Endothelial cell of umbilical vein (primary cell): ENCODE measurements around the gene ANKEF1. TPM values are rescaled to one million over a fixed set of nuclear protein-coding genes. Genes with fewer than 3 reads are reported as not detected.

Source experiments
- BruUV-seq: library from RNA; stranded (reverse); fragments of 400-500 nt; replicated peaks from 2 replicates; lab custom pipeline; 2021; lab: Mats Ljungman, UMichigan
- CTCF ChIA-PET: fragments of 300-600, 350-600 bp; sonication (Branson Sonifier 250); formaldehyde crosslinking; loops from one replicate; lab custom pipeline; 2021; ENCODE audit warnings: antibody characterized with exemption, inconsistent platforms; lab: Charles Lee
- POLR2A ChIA-PET: fragments of 300-600, 350-600 bp; sonication (Branson Sonifier 250); formaldehyde crosslinking; loops from one replicate; lab custom pipeline; 2021; ENCODE audit warnings: antibody characterized with exemption, inconsistent platforms; lab: Charles Lee
- DNase-seq: peaks from one replicate; pipeline ENCODE4 v3.0.0-alpha.2; 2011; ENCODE audit warnings: low read depth, low spot score
- FAIRE-seq: peaks from 2 replicates; lab custom pipeline; 2011; peaks lifted over from hg19 to GRCh38; lab: Jason Lieb, UNC
- H2AFZ ChIP-seq: 2 replicates; pipeline ENCODE4 v1.6.0; 2012; ENCODE audit warnings: low read depth, low read length, control low read depth, inconsistent platforms
- H3K27ac ChIP-seq: 2 replicates; pipeline ENCODE4 v1.5.1; 2011; ENCODE audit warnings: low read depth, mild to moderate bottlenecking, control low read depth, low read length, moderate library complexity; ENCODE audit not compliant: insufficient read depth
- H3K27me3 ChIP-seq, 2 experiments: 2 replicates each; pipeline versions ENCODE4 v1.6.0 to v1.6.1; 2011; ENCODE audit warnings: low read length in 2 of 2, mixed read lengths in 1 of 2; ENCODE audit not compliant: control insufficient read depth in 2 of 2, insufficient read depth in 2 of 2
- H3K36me3 ChIP-seq, 2 experiments: 2 replicates in 1 of 2; 3 replicates in 1 of 2; pipeline ENCODE4 v1.5.1; 2011; ENCODE audit warnings: low read length in 2 of 2, mild to moderate bottlenecking in 1 of 2, moderate library complexity in 1 of 2; ENCODE audit not compliant: control insufficient read depth in 2 of 2, insufficient read depth in 2 of 2; ENCODE audit errors: extremely low read depth in 1 of 2
- H3K4me1 ChIP-seq: 3 replicates; pipeline ENCODE4 v1.5.1; 2011; ENCODE audit warnings: mild to moderate bottlenecking, low read length; ENCODE audit not compliant: control insufficient read depth, insufficient read depth; ENCODE audit errors: extremely low read depth
- H3K4me2 ChIP-seq: 2 replicates; pipeline ENCODE4 v1.6.1; 2011; ENCODE audit warnings: low read length, control low read depth, mixed read lengths; ENCODE audit not compliant: insufficient read depth
- H3K4me3 ChIP-seq, 3 experiments: fragments of 200-600 bp in 1 of 3; sonication (generic), shearing (Covaris generic) in 1 of 3; replicated peaks in 1 of 3; 2 replicates each; pipeline ENCODE4 v1.5.1; 2011 to 2016; ENCODE audit warnings: control low read depth in 3 of 3, low read length in 3 of 3, mild to moderate bottlenecking in 2 of 3, inconsistent platforms in 1 of 3, low read depth in 1 of 3, moderate library complexity in 1 of 3; ENCODE audit not compliant: insufficient read depth in 1 of 3
- H3K79me2 ChIP-seq: 2 replicates; pipeline ENCODE4 v1.6.0; 2012; ENCODE audit warnings: low read length, inconsistent platforms; ENCODE audit not compliant: control insufficient read depth, insufficient read depth
- H3K9ac ChIP-seq: replicated peaks from 2 replicates; pipeline ENCODE3; 2011; ENCODE audit warnings: low read length, control low read depth; ENCODE audit not compliant: insufficient read depth; ENCODE audit errors: extremely low read depth
- H3K9me1 ChIP-seq: replicated peaks from 3 replicates; pipeline ENCODE4 v1.6.0; 2011; ENCODE audit warnings: mild to moderate bottlenecking, low read length; ENCODE audit not compliant: control insufficient read depth, insufficient read depth; ENCODE audit errors: extremely low read depth
- H3K9me3 ChIP-seq: replicated peaks from 2 replicates; pipeline ENCODE4 v1.5.1; 2012; ENCODE audit warnings: low read length, inconsistent platforms; ENCODE audit not compliant: control insufficient read depth, insufficient read depth
- H4K20me1 ChIP-seq: replicated peaks from 2 replicates; pipeline ENCODE3; 2011; ENCODE audit warnings: mild to moderate bottlenecking, low read length; ENCODE audit not compliant: control insufficient read depth, insufficient read depth; ENCODE audit errors: extremely low read depth
- EZH2 ChIP-seq: IDR thresholded peaks from 2 replicates; pipeline ENCODE4 v1.6.1; 2012; ENCODE audit warnings: borderline replicate concordance, low read depth, mild to moderate bottlenecking, moderate library complexity, low read length, inconsistent platforms; ENCODE audit not compliant: severe bottlenecking
- FOS ChIP-seq: IDR thresholded peaks from 2 replicates; pipeline ENCODE4 v1.6.1; 2011; ENCODE audit warnings: mild to moderate bottlenecking, low read length, moderate library complexity, borderline replicate concordance; ENCODE audit not compliant: insufficient read depth
- GATA2 ChIP-seq: IDR thresholded peaks from 2 replicates; pipeline ENCODE4 v1.7.0; 2011; ENCODE audit warnings: low read depth, mild to moderate bottlenecking, moderate library complexity, mixed read lengths, low read length; ENCODE audit not compliant: insufficient read length, insufficient read depth
- JUN ChIP-seq: IDR thresholded peaks from 2 replicates; pipeline ENCODE4 v1.6.1; 2011; ENCODE audit warnings: borderline replicate concordance, low read depth; ENCODE audit not compliant: insufficient read length, insufficient read depth
- MYC ChIP-seq: IDR thresholded peaks from one replicate; pipeline ENCODE4 v1.6.1; 2011; ENCODE audit warnings: mild to moderate bottlenecking, low read depth, low read length
- POLR2A ChIP-seq: IDR thresholded peaks from 2 replicates; pipeline ENCODE4 v1.6.1; 2012; ENCODE audit warnings: low read depth, mild to moderate bottlenecking, control low read depth, low read length
- POLR2AphosphoS5 ChIP-seq: IDR thresholded peaks from 2 replicates; pipeline ENCODE4 v1.6.1; 2012; ENCODE audit warnings: low read depth, mild to moderate bottlenecking, control low read depth, low read length, moderate library complexity; ENCODE audit not compliant: insufficient read depth
- dilution Hi-C: fragments of 300-500 bp; cut with MboI; formaldehyde crosslinking; loops from one replicate; pipeline ENCODE4 v1.15.0; 2019; ENCODE audit warnings: low sequenced_read_pairs; ENCODE audit not compliant: extremely low pct_ligation_motif_present
- intact Hi-C: fragments of 100-400 bp; cut with micrococcal nuclease; formaldehyde crosslinking; loops from one replicate; pipeline ENCODE4 v1.10.0; 2022
- polyA plus RNA-seq, 4 experiments: library from polyadenylated mRNA; depleted of rRNA in 3 of 4; stranded (reverse) in 3 of 4; unstranded in 1 of 4; fragments of >200 nt; gene quantifications; 2 replicates each; pipeline versions ENCODE4 v1.2.1 to v1.2.3, GENCODE V29; 2011 to 2012; ENCODE audit warnings: missing spikeins in 1 of 4
- total RNA-seq: library from RNA; stranded (reverse); gene quantifications from 2 replicates; pipeline ENCODE4 v1.2.3, GENCODE V29; 2021
- TF ChIP-seq, protein P1 (sequence below), 2 donors: IDR thresholded peaks; 1 replicate in 1 of 2; 2 replicates in 1 of 2; pipeline ENCODE4 v1.5.1; 2011; ENCODE audit warnings: low read length in 2 of 2, mild to moderate bottlenecking in 2 of 2, moderate library complexity in 2 of 2, control low read depth in 1 of 2, inconsistent platforms in 1 of 2, low read depth in 1 of 2; ENCODE audit not compliant: insufficient read depth in 1 of 2; ENCODE audit errors: extremely low read depth in 1 of 2
- TF ChIP-seq, protein P2 (sequence below): IDR thresholded peaks from 2 replicates; pipeline ENCODE4 v1.6.1; 2011; ENCODE audit not compliant: insufficient read depth, insufficient read length

The ANKEF1 gene
- total and polyA plus RNA-seq, 2 donors (not counting 3 experiments of a cell fraction or from before 2014, with no cell fraction given) = 0.58 to 2.4 TPM

DNA sequence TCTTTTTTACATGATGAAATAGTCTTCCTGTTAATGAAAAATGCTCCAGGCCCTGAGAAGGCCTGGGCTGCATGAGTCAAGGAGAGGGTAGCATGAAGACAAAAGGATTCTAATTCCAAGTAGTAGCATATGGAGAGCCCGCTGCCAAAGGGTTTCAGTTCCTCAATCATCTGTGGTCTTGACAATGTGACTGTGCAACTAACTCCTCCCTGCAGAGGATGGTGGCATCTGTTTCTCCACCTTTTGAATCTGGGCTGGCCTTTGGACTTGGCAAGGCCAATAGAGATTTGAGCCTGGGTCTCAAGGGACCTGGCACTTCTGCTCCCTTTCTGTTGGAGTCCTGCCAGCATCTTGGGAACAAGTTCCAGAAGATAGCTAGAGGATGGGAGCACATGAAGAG lies 35.1 kb upstream of the ANKEF1 start:
- Histone ChIP-seq H3K4me2 (no peak overlapping the region), H3K9me3 (no peaks in the 10 kb centered on the region), H3K27ac (no peak overlapping the region), H2AFZ (no peak overlapping the region), H3K79me2 (no peaks in the 10 kb centered on the region), H3K9me1 (no peaks in the 10 kb centered on the region), H3K4me3 (no peak overlapping the region), H3K4me1 (no peaks in the 10 kb centered on the region), H3K9ac (no peak overlapping the region), H3K27me3 (no peaks in the 10 kb centered on the region), H4K20me1 (no peaks in the 10 kb centered on the region), H3K36me3 (no peaks in the 10 kb centered on the region)
- dilution Hi-C loops (no loop called here), intact Hi-C loops (no loop called here)
- DNase-seq = no peak
- ChIA-PET POLR2A (no interaction called here), CTCF (interaction anchor here (0.7 to 1.4 kb wide), 3 partner anchors 18 to 106 kb away, joined by 3 to 5 read pairs (median 3); no protein-coding TSS in a partner anchor)
- no TSS peak for BruUV-seq
- TF ChIP-seq, protein P1, sequence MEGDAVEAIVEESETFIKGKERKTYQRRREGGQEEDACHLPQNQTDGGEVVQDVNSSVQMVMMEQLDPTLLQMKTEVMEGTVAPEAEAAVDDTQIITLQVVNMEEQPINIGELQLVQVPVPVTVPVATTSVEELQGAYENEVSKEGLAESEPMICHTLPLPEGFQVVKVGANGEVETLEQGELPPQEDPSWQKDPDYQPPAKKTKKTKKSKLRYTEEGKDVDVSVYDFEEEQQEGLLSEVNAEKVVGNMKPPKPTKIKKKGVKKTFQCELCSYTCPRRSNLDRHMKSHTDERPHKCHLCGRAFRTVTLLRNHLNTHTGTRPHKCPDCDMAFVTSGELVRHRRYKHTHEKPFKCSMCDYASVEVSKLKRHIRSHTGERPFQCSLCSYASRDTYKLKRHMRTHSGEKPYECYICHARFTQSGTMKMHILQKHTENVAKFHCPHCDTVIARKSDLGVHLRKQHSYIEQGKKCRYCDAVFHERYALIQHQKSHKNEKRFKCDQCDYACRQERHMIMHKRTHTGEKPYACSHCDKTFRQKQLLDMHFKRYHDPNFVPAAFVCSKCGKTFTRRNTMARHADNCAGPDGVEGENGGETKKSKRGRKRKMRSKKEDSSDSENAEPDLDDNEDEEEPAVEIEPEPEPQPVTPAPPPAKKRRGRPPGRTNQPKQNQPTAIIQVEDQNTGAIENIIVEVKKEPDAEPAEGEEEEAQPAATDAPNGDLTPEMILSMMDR (IDR thresholded peaks at IDR 0.05; ENCODE audit: extremely low read depth in 1 of 2, insufficient read depth in 1 of 2, low read depth in 1 of 2, low read length in 2 of 2) = no peak
- TF ChIP-seq EZH2 = no peak
- TF ChIP-seq MYC = no peak
- no peak for TF ChIP-seq GATA2
- TF ChIP-seq JUN = no peak
- TF ChIP-seq, protein P2, sequence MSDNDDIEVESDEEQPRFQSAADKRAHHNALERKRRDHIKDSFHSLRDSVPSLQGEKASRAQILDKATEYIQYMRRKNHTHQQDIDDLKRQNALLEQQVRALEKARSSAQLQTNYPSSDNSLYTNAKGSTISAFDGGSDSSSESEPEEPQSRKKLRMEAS = no peak
- TF ChIP-seq FOS = no peak
- TF ChIP-seq POLR2A = no peak
- TF ChIP-seq POLR2AphosphoS5 = no peak
- no peak for FAIRE-seq
